ENCODE results near the gene SLC1A4. TPM values are rescaled to one million over a fixed set of nuclear protein-coding genes. Genes with fewer than 3 reads are reported as not detected.

Gene SLC1A4
- total RNA-seq, 1 experiment from 2014 or later: 9.1 TPM

GRCh38 chr2:65030476-65031332, 41.5 kb downstream of the SLC1A4 start:
- intact Hi-C loops (cut with micrococcal nuclease): no loop called here
- CTCF ChIA-PET: no interaction called here
- Histone ChIP-seq H4K20me1 (ENCODE audit: low read length) (no peaks in the 10 kb centered on the region), H3K9me3 (ENCODE audit: low read length) (no peaks in the 10 kb centered on the region), H3K9me2 (replicated peaks; ENCODE audit: low read length) (no peaks in the 10 kb centered on the region), H3F3A (ENCODE audit: low read length, unreplicated experiment) (no peaks in the 10 kb centered on the region), H2AFZ (ENCODE audit: low read length) (no peak overlapping the region), H3K36me3 (ENCODE audit: low read depth, low read length) (no peaks in the 10 kb centered on the region), H3K27ac (ENCODE audit: low read length) (no peak overlapping the region), H3K9ac (ENCODE audit: low read length) (no peak overlapping the region), H3K4me3 (ENCODE audit: low read length) (no peak overlapping the region), H3K4me2 (ENCODE audit: low read length) (peak overlapping the region; percentile 75; the same call in 1 of the 2 replicates), H3K79me2 (ENCODE audit: low read length) (no peaks in the 10 kb centered on the region), H3K4me1 (ENCODE audit: insufficient read depth, low read length) (peaks cover 17% of the 10 kb centered on the region), H3K27me3 (ENCODE audit: low read length) (no peaks in the 10 kb centered on the region)
- TF ChIP-seq CTCF (conservative IDR thresholded peaks at IDR 0.05; ENCODE audit: low read depth, low read length): no peak
- no peak for TF ChIP-seq EZH2phosphoT487 (IDR thresholded peaks at IDR 0.05; ENCODE audit: borderline replicate concordance, low read length)
- TF ChIP-seq EZH2 (IDR thresholded peaks at IDR 0.05; ENCODE audit: low read length, unreplicated experiment): no peak
- DNase-seq (no peak), ATAC-seq (no peak)
- POLR2A ChIA-PET (ENCODE audit: unreplicated experiment): no interaction called here
- no TSS peak for BruUV-seq (replicated peaks)

DNA sequence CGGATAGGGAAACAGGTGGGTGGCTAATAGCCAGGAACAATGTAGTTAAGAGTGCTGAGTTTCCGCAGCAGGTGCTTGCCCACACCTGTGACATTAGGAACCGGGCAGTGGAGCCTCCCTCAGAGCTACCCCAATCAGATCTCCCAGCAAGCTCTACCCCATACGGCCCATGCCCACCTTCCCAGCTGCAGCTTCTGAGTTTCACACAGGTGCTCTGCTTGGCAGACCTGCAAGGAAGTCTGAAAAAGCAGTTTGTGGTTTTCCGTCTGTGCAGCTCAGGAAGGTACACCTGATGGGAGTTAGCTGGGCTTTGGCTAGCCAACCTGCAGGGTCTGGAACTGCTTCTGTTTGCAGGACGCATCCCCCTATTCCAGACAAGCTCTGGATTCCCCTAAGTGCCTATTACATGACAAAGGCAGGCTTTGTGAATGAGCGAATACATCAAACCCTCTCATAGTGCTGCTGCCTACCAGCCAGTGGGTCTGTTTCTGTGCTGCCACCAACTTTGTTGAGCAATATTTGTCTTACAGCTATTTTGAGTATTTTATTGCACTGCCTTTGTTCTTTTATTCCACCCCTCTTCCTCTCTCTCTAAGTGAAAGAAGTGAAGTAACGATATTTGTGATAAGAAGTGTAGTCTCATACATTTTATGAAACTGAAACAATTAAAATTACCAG, 42.3 kb downstream of the SLC1A4 start:
- peak overlapping the region; percentile 8; the same call in 1 of the 2 replicates for H3K27ac ChIP-seq (ENCODE audit: low read length)
- no peaks in the 10 kb centered on the region for H3K36me3 ChIP-seq (ENCODE audit: low read depth, low read length)
- ATAC-seq (peak; percentile 79), DNase-seq (peak; percentile 57)
- no peaks in the 10 kb centered on the region for H4K20me1 ChIP-seq (ENCODE audit: low read length)
- POLR2A ChIA-PET (ENCODE audit: unreplicated experiment): no interaction called here
- H3K79me2 ChIP-seq (ENCODE audit: low read length): no peaks in the 10 kb centered on the region
- peak overlapping the region; percentile 75 for H3K4me2 ChIP-seq (ENCODE audit: low read length)
- CTCF ChIA-PET: interaction anchor here (0.9 to 1.3 kb wide), 2 partner anchors 14 to 114 kb away, joined by 3 to 7 read pairs; no protein-coding TSS in a partner anchor
- peaks cover 17% of the 10 kb centered on the region for H3K4me1 ChIP-seq (ENCODE audit: insufficient read depth, low read length)
- H3K9ac ChIP-seq (ENCODE audit: low read length): no peak overlapping the region
- intact Hi-C loops (cut with micrococcal nuclease): no loop called here
- no peaks in the 10 kb centered on the region for H3F3A ChIP-seq (ENCODE audit: low read length, unreplicated experiment)
- TF ChIP-seq CTCF (conservative IDR thresholded peaks at IDR 0.05; ENCODE audit: low read depth, low read length) (no peak), EZH2phosphoT487 (IDR thresholded peaks at IDR 0.05; ENCODE audit: borderline replicate concordance, low read length) (no peak), EZH2 (IDR thresholded peaks at IDR 0.05; ENCODE audit: low read length, unreplicated experiment) (no peak)
- H3K27me3 ChIP-seq (ENCODE audit: low read length): no peaks in the 10 kb centered on the region
- no peaks in the 10 kb centered on the region for H3K9me2 ChIP-seq (replicated peaks; ENCODE audit: low read length)
- peak overlapping the region; percentile 28 for H2AFZ ChIP-seq (ENCODE audit: low read length)
- H3K9me3 ChIP-seq (ENCODE audit: low read length): no peaks in the 10 kb centered on the region
- no TSS peak for BruUV-seq (replicated peaks)
- peak overlapping the region; percentile 34; the same call in 1 of the 2 replicates for H3K4me3 ChIP-seq (ENCODE audit: low read length)
